Measurements from ENCODE around the gene DEFB121.
"Not testable (repeated sequence)": the region's sequence is repeated elsewhere in the genome, so short reads cannot be mapped to it uniquely, and the experiment has no call there.

- TF ChIP-seq POLR2AphosphoS5 (IDR thresholded peaks at IDR 0.05; ENCODE audit: borderline replicate concordance, low read depth, low read length); EZH2 (IDR thresholded peaks at IDR 0.05); FOXP2 (optimal IDR thresholded peaks at IDR 0.05; ENCODE audit: control extremely low read depth, extremely low read length, insufficient read depth): not testable (repeated sequence)
Observed at GRCh38 chr20:31426891-31427551, 21.0 kb upstream of the DEFB121 start.

Measured in SK-N-MC (cell line).